Activated CD4-positive, alpha-beta T cell treated with anti-CD3 and anti-CD28 coated beads for 1 hour (primary cell): ENCODE results near the gene CITED4.
A peak's percentile ranks its signal among the peaks of the same experiment; 100 is the strongest.

Source experiments
- DNase-seq: peaks from one replicate; pipeline ENCODE4 v3.0.0-alpha.2; 2020

The CITED4 gene

GRCh38 chr1:40851643-40852042 is 10.5 kb downstream of the CITED4 start:
- DNase-seq, result no peak

GRCh38 chr1:40849801-40850592 is 12.2 kb downstream of the CITED4 start:
- peak; percentile 71 for DNase-seq

GRCh38 chr1:40848530-40849189 is 13.5 kb downstream of the CITED4 start:
- DNase-seq, result no peak

- no peak for DNase-seq
These were observed 15.0 kb downstream of the CITED4 start for GRCh38 chr1:40847023-40847745.

GRCh38 chr1:40845895-40846294 is 16.3 kb downstream of the CITED4 start:
- no peak for DNase-seq

- DNase-seq, result no peak
These were observed 17.0 kb downstream of the CITED4 start for GRCh38 chr1:40844887-40845878.

- DNase-seq, result no peak
These were observed 18.1 kb downstream of the CITED4 start for GRCh38 chr1:40844079-40844478.

- DNase-seq, result no peak
These were observed 19.5 kb downstream of the CITED4 start for GRCh38 chr1:40842691-40843090.

GRCh38 chr1:40842207-40842606 is 20.0 kb downstream of the CITED4 start:
- DNase-seq, result no peak

GRCh38 chr1:40841602-40842001 is 20.6 kb downstream of the CITED4 start:
- no peak for DNase-seq

- DNase-seq, result no peak
These were observed 21.4 kb downstream of the CITED4 start for GRCh38 chr1:40840526-40841323.

GRCh38 chr1:40839943-40840335 is 22.2 kb downstream of the CITED4 start:
- no peak for DNase-seq

- DNase-seq, result no peak
These were observed 22.9 kb downstream of the CITED4 start for GRCh38 chr1:40838980-40839942.

GRCh38 chr1:40838045-40838979 is 23.9 kb downstream of the CITED4 start:
- no peak for DNase-seq

- no peak for DNase-seq
These were observed 24.6 kb downstream of the CITED4 start for GRCh38 chr1:40837601-40838000.

- no peak for DNase-seq
These were observed 25.9 kb downstream of the CITED4 start for GRCh38 chr1:40836283-40836682.

GRCh38 chr1:40834968-40835545 is 27.1 kb downstream of the CITED4 start:
- DNase-seq, result no peak

- no peak for DNase-seq
These were observed 28.2 kb downstream of the CITED4 start for GRCh38 chr1:40833979-40834378.
